Fibroblast of peridontal ligament (primary cell): ENCODE results near the gene PDHX.
"Not testable (repeated sequence)": the region's sequence is repeated elsewhere in the genome, so short reads cannot be mapped to it uniquely, and the experiment has no call there.

Experiments used
- DNase-seq: peaks from one replicate; pipeline ENCODE4 v3.0.0-alpha.2; 2010; ENCODE audit errors: extremely low read depth

The PDHX gene

GRCh38 chr11:34910817-34911216 lies 5.6 kb upstream of the PDHX start:
- DNase-seq: no peak

DNA sequence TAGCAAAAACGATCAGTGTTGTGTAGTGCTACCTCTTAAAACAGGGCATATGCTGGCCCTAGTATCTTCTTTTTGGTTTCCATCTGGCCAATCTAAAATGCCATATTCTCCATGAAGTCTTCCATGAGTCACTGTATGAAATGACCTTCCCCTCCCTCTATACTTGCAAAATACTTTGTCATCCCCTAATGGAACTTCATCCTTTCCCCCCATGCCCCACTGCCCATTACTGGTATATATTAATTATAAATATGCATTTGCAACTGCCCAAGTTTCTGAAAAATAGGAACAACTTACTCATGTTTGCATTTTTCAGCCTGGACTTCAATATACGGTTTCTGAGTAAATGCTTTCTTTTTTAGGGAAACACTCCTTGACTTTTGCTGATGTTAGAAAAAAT lies 4.7 kb upstream of the PDHX start:
- no peak for DNase-seq

GRCh38 chr11:34913556-34913955 lies 2.9 kb upstream of the PDHX start:
- not testable (repeated sequence) for DNase-seq

- peak; percentile 59 for DNase-seq
These were observed 1.0 kb upstream of the PDHX start for GRCh38 chr11:34915136-34916014.

DNA sequence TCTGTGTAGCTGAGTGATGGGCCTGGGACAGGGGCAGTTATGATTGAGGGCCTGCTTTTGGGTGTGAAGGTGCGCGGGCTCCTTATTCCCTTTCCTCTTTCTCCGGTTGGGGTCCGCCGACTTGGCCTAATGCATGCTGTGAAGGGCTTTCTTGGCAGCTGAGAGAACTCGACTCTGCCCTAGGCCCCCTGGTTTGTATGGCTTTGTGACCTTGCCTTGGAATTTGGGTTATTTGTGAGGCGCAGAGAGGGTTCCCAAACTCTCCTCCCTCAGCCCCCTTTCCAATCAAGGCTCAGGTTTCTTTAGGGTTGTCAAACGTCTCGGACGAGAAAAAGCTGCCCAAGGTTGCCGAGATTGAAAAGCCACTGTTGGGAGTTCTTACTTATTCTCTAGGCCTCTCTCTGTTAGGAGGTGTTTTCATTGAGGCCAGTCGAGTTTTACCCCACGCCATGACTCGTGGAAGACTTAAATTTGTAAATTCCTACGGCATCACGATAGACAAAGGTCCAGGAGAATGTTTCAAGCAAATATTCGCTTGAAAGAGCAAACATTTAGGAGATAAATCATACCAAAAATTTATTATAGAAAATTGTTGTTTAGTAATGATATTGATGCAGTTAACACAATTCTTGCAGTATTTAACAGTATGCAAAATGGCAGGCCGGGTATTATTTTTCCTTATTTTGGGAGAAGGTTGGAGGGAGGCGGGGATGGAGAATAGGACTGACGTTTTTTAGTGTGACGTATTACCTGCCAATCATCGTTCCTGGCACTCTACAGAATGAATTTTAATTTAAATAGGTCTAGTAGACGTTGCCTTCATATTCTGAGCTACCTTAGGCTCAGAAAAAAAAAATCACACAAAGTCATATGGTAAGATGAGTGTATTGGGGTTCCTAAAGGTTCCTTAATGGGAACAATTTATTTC lies 689 bp downstream of the PDHX start:
- DNase-seq: peak; percentile 63

DNA sequence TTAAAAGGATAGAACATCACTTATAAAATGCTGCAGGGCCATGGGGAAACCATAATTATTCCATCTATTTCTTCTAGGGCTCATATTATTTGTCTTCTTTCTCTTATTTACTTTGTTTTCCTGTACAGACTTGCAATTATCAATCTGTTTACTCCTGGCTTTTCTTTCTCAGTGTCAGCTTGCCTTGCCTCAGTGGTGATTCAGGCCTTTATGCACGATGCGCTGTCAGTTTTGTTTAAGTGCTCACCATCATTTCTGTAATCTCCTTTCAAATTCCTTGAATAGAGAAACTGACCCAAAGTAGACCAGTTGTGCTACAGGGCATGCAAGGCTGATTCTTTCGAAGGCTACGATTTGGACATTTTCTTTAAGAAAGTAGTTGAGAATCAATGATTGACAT lies 4.7 kb downstream of the PDHX start:
- no peak for DNase-seq

- peak; percentile 27 for DNase-seq
These were observed 8.3 kb downstream of the PDHX start for GRCh38 chr11:34924714-34925113.

DNA sequence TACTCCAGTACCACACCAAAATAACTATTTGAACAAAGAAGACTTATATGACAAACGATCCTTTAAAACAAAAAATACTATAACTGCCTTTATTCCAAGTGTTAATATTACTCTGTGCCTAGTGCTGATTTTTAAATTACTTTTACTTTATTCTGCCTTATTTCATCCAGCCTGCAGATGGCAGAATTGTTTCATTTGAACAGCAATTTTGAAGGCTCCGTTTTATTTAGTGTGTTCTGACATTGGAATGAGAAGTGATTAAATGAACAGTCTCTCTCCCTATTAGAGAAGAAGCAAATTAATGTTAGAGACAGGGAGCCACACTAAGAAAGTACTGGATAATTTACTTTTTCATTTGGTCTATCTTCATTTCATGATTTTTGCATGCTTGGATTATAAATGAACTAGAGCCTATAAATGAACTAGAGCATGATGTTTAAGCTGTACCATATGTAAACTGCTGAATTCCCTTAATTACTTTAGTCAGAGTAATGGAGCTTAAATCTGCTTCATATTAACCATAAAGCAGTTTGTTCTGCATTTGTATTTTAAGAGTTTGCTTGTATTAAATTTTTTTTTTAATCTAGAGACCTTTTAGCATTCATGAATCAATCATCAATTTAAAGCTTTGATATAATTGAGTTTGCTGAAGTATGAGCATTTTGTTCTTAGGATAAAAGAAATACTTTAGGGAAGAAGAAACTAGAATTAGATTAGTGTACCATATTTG lies 9.8 kb downstream of the PDHX start:
- DNase-seq: peak; percentile 81

GRCh38 chr11:34926831-34927132 lies 10.4 kb downstream of the PDHX start:
- peak; percentile 72 for DNase-seq

DNA sequence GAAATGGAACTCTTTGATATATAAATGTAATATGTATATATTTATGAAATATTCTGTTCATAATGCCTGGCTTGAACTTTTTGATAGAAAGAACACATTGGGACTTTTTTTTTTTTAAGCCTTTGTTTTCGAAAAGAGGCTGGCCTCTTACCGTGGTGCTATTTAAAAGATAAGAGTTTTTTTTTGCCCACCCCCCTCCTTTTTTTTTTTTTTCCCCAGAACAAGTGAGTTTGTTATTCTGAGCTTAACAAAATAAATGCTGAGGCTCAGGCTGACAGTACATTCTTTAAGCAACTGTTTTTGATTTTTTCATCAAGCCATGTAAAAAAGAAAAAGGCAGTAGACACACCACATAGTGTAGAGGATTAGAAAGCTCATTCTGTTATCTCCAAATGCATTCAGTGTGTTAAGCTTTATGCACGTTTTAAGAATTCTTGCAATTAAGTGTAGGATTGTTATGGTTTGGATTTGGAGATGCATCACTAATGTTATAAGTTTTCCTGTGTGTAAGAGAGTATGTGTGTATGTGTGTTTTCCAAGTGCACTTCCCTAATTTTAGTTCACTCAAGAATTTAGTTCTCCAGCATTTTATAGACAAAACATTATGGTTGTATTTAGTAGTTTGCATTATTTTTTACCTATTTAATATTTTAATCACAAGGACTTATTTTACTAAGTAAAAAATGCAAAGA lies 12.0 kb downstream of the PDHX start:
- DNase-seq: peak; percentile 23

GRCh38 chr11:34928960-34929680 lies 12.7 kb downstream of the PDHX start:
- DNase-seq: peak; percentile 15

DNA sequence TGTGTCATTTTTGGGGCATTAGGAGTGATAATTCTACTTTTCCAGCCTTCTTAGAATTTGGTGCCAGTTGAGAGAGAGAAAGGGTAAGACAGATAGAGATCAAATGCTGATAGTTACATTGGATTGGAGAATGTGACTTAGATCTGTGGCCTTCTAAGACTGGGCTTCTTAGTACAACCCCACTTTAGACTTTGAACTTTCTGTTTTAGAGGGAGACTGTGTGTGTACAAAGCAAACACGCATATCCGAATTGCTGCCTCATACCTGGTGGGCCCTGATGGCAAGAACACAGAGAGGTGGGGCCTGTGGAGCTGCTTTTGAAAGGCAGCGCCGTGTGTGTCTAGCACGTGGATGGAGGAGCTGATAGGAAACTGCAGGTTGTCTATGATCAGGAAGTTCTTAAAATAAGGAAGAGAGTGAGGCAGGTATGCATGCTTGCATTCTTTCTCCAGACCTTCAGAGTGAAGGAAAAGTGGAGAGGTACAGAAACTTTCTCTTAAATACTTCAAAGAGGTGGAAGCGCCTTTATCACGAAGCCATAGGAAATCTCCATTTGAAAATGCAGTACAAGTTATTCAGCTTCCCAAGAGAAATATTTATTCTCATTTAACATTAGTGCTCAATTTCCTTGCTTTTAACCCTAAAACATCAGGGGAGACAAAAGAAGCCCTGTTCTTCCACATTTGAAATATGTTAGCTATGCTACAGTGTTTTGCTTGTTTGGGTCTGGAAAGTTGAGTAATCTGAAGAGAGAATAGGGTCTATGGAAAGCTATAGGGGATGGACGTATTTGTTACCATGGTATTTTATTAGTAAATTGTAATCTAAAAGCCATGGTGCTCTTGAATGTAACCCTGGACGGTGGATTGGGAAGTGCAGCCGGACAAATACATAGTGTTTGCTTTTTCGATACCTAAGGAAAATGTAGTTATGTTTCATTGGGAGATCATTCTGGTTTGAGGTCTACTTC lies 13.7 kb downstream of the PDHX start:
- DNase-seq: no peak

DNA sequence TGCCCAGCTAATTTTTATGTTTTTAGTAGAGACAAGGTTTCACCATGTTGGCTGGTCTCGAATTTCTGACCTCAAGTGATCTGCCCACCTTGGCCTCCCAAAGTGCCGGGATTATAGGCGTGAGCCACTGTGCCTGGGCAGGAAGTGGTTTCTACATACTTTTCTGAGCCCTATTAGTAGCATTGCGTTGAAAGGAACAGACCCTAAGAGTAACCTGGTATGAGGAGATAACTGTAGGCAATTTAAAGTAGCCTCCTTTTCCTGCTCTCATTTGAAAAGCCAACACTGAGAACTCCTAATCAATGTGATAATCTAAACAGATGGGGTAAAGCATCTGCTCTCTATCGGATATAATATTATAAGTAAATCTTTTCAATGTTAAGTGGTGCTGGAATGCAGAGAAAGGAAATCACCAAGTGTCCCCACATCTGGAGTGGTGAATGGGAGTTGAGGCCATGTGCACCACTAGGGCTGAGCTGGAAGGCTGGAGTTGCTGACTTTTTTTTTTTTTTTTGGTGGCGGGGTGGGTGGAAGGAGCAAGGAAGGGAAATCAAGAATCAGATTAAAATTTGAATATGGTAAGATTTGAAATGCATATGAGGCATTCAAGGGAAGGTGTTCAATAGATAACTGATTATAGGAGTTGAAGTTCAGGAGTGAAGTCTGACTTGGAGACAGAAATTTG lies 20.7 kb downstream of the PDHX start:
- DNase-seq: no peak

GRCh38 chr11:34938611-34939010 lies 22.2 kb downstream of the PDHX start:
- DNase-seq: no peak

DNA sequence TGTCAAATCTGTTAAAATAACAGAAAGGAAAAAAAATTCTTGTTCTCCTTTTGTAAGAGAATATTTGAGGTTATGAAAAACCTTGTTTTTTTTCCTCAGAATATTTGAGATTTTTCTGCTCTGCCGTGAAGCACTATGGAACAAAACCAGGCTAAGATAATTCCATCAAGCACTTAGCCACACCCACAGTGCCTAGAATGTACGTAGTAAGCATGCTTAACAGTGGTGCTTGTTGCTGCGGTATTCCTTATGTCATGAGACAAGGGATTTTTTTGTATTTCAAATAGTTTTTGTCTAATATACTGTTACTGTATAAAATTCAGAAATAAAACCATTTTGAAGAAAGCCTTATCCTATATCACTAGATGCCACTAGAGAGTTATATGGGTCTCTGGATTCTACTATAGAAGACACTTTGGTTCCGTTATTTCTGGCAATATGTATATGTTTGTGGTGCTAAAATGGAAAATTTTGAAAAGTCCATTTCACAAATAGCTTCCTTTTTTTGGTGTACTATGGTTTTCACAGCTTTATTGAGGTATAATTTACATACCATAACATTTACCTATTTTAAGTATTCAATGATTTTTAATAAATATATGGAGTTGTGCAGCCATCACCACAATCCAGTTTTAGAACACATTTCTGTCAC lies 23.7 kb downstream of the PDHX start:
- DNase-seq: peak; percentile 81

DNA sequence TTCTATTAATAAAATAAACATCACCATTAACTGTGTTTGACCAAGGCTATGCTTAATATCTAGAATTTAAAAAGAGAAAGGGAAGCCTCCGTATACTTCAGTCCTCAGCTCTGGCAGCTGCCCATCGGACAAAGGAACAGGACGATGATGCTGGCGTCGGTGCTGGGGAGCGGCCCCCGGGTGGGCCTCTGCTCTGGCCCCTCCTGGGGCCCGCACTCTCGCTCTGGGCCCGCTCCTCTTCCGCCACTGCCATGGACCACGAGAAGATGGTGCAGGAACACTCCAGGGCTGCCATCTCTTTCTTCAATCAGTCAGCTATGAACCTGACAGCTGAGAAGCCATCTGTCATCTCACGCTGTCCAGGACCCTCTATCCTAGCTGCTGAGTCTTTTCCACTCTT lies 25.3 kb downstream of the PDHX start:
- DNase-seq: no peak

DNA sequence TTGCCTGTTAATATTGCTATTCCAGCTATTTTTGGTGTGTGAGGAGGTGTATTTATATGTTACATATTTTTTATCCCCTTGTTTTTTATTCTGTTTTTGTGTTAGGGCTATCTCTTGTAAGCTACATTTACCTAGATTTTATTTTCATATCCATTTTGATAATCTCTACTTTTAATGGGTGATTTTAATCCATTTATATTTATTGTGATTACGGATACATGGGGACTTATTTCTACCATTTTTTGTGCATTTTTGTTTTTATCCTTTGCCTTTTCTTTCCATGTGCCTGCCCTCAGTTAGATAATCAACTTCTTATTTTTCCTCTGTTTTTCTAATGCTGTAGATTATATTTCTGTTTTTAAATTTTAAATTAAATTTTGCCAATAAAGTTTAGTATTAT lies 28.3 kb downstream of the PDHX start:
- no peak for DNase-seq

GRCh38 chr11:34948696-34949095 lies 32.3 kb downstream of the PDHX start:
- peak; percentile 84 for DNase-seq

DNA sequence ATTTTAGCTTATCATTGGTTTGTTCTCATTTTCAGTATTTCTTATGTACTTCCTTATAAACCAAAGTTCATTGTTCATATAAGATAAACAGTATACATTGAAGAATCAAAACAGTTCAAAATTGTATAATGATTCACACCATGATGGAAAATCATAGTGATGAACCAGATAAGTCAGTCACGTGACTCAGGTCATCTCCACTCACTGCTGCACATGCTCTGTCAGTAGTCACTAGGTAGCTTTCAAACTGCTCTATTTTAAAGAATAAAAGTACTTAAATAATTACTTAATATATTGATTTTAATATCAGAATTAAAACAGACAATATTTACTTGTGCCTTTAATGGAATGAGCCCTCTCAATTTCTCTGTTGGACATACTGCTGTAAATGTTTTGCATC lies 37.5 kb downstream of the PDHX start:
- no peak for DNase-seq
